AG04449 (cell line): ENCODE measurements around the gene NPIPB8.
"Not testable (repeated sequence)": the region's sequence is repeated elsewhere in the genome, so short reads cannot be mapped to it uniquely, and the experiment has no call there.

Source experiments
- CTCF ChIA-PET: fragments of 350-600 bp; formaldehyde crosslinking; extraction: SDS; loops from one replicate; lab custom pipeline; 2021; ENCODE audit warnings: antibody characterized with exemption; lab: Yijun Ruan, JAX
- POLR2A ChIA-PET: fragments of 400-600, 350-600 bp; formaldehyde crosslinking; extraction: SDS; loops from one replicate; lab custom pipeline; 2020; ENCODE audit warnings: antibody characterized with exemption, inconsistent platforms; lab: Yijun Ruan, JAX
- DNase-seq: peaks from one replicate; pipeline ENCODE4 v3.0.0-alpha.2; 2010; ENCODE audit warnings: low read depth, low spot score
- H3K4me3 ChIP-seq: 2 replicates; pipeline ENCODE4 v1.5.1; 2011; ENCODE audit warnings: low read depth, mild to moderate bottlenecking, control low read depth, low read length

The NPIPB8 gene

DNA sequence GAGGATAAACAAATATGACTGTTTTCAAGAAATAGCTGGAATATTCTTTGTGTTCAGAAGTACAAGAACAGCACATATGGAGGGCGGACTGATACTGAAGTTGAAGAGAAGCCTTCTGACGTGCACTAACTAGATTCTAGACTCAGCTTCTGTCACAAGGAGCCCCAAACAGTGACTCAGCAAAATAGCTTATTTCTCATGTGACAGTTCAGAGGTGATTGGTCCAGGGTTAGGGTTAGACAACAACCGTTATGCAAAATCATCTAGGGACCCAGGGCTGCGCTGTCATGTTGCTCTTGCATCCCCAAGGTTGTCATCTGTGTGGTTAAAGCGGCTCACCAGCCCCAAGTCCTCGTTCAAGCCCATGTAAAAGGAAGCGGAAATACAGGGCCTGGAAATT is 29.6 kb downstream of the NPIPB8 start:
- POLR2A ChIA-PET, H3K4me3 ChIP-seq, CTCF ChIA-PET, DNase-seq: not testable (repeated sequence)

- DNase-seq, CTCF ChIA-PET, POLR2A ChIA-PET, H3K4me3 ChIP-seq: not testable (repeated sequence)
Observed at GRCh38 chr16:28668199-28668598, 30.3 kb downstream of the NPIPB8 start.

- DNase-seq, H3K4me3 ChIP-seq, CTCF ChIA-PET, POLR2A ChIA-PET: not testable (repeated sequence)
Observed at GRCh38 chr16:28688327-28688952, 50.6 kb downstream of the NPIPB8 start.

GRCh38 chr16:28689425-28689824 is 51.6 kb downstream of the NPIPB8 start:
- POLR2A ChIA-PET, CTCF ChIA-PET, DNase-seq, H3K4me3 ChIP-seq: not testable (repeated sequence)

DNA sequence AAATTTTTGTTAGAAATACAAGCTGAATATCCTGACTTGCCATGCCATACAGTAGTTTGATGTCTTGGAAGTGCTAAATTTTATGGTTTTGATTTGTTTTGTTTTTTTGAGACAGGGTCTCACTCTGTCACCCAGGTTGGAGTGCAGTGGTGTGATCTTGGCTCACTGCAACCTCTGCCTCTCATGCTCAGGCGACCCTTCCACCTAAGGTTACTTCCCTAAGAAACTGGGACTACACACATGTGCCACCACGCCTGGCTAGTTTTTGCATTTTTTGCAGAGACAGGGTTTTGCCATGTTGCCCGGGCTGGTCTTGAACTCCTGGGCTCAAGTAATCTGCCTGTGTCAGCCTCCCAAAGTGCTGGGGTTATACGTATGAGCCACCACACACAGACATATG is 53.9 kb downstream of the NPIPB8 start:
- H3K4me3 ChIP-seq, POLR2A ChIA-PET, DNase-seq, CTCF ChIA-PET: not testable (repeated sequence)

GRCh38 chr16:28693257-28693950 is 55.5 kb downstream of the NPIPB8 start:
- POLR2A ChIA-PET, DNase-seq, CTCF ChIA-PET, H3K4me3 ChIP-seq: not testable (repeated sequence)

DNA sequence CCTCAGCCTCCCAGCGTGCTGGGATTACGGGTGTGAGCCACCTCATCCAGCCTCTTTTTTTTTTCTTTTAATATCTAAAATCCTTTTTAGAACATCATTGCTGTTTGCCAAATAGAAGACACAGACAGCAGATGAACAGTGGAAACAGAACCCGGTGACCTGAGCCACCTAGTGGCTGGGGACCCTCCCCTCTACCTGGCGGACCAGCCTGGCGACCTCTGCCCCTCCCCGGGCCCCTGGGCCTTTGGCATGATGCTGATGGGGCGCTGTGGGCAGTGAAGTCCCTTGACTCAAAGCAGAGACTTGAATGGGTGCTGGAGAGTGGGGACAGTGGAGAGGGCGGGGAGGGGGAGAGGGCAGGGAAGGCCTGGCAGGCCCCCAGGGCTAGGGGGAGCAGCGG is 61.9 kb downstream of the NPIPB8 start:
- DNase-seq, CTCF ChIA-PET, POLR2A ChIA-PET, H3K4me3 ChIP-seq: not testable (repeated sequence)

- DNase-seq, CTCF ChIA-PET, POLR2A ChIA-PET, H3K4me3 ChIP-seq: not testable (repeated sequence)
Observed at GRCh38 chr16:28700349-28700748, 62.5 kb downstream of the NPIPB8 start.

DNA sequence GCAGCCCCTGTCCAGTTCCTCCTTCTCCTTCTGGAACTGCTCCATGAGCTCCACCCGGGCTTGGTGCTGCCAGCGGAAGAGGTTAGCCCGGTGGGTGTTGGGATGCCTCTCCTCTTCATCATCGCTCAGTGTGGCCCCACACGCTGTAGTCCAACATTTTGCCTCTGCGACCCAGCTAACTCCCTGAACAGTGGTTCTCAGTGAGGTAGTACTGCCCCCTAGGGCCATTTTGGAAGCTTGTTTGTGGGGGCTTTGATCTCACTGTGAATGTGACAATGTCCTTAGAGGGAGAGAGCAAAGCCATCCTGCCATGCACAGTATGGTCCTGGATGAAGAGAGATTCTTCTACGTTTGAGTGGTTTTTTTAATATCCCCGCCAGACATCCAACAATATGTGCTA is 63.5 kb downstream of the NPIPB8 start:
- POLR2A ChIA-PET, CTCF ChIA-PET, DNase-seq, H3K4me3 ChIP-seq: not testable (repeated sequence)

GRCh38 chr16:28704246-28704645 is 66.4 kb downstream of the NPIPB8 start:
- CTCF ChIA-PET, H3K4me3 ChIP-seq, POLR2A ChIA-PET, DNase-seq: not testable (repeated sequence)
